KOPT-K1 (cell line): ENCODE results near the gene PLEKHM1.

ENCODE experiments used
- H3K27ac ChIP-seq: fragments of 200-600 bp; sonication (generic); 2 replicates; pipeline ENCODE4 v1.5.1; 2016; ENCODE audit warnings: antibody characterized with exemption, mild to moderate bottlenecking, low read depth, low read length; ENCODE audit not compliant: poor library complexity, severe bottlenecking
- H3K36me3 ChIP-seq: fragments of 200-600 bp; sonication (generic); 2 replicates; pipeline ENCODE4 v1.5.1; 2017; ENCODE audit warnings: antibody characterized with exemption, mild to moderate bottlenecking, low read length, moderate library complexity; ENCODE audit not compliant: insufficient read depth
- H3K9me3 ChIP-seq: fragments of 200-600 bp; sonication (generic); 2 replicates; pipeline ENCODE4 v1.5.1; 2017; ENCODE audit warnings: antibody characterized with exemption, low read length, mild to moderate bottlenecking; ENCODE audit not compliant: insufficient read depth, poor library complexity, severe bottlenecking

PLEKHM1 gene

DNA sequence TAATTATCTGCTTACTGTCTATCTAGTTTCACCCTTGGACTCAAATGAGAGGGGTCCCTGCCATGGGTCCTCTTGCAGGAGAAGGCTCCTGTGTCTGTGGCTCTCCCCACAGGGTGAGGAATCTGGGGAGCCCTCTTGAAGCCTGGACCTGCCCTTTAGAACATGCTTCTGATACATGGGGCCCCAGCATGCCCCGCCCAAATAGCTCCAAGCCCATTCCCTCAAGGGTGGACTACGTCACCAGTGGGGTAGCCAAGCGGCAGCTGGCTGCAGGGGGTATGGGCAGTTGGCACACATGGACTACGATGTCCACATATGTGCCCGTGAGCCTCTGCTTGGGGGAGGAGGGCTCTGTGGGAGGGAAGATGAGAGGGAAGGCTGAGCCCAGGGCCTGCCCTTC is 97.1 kb downstream of the PLEKHM1 start:
- no peak overlapping the region for H3K27ac ChIP-seq
- H3K9me3 ChIP-seq: no peaks in the 10 kb centered on the region
- peaks cover 53% of the 10 kb centered on the region for H3K36me3 ChIP-seq

DNA sequence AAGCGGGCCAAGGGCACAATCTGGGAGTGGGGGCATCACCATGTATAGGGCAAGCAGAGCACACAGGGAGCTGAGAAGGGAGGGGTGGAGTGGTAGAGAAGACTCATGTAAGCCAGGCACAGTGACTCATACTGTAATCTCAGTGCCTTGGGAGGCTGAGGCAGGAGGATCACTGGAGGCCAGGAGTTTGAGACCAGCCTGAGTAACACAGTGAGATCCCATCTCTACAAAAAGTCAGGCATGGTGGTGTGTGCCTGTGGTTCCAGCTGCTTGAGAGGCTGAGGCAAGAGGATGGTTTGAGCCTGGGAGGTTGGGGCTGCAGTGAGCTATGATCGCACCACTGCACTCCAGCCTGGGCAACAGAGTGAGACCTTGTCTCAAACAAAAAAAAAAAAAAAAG is 98.6 kb downstream of the PLEKHM1 start:
- H3K27ac ChIP-seq: no peak overlapping the region
- peaks cover 38% of the 10 kb centered on the region for H3K36me3 ChIP-seq
- no peaks in the 10 kb centered on the region for H3K9me3 ChIP-seq

- Histone ChIP-seq H3K36me3 (peaks cover 32% of the 10 kb centered on the region), H3K9me3 (no peaks in the 10 kb centered on the region), H3K27ac (no peak overlapping the region)
These were observed 99.2 kb downstream of the PLEKHM1 start for GRCh38 chr17:45391291-45391690.

GRCh38 chr17:45389354-45389753 is 101.2 kb downstream of the PLEKHM1 start:
- Histone ChIP-seq H3K9me3 (no peaks in the 10 kb centered on the region), H3K36me3 (peaks cover 13% of the 10 kb centered on the region), H3K27ac (peak overlapping the region; percentile 51)

DNA sequence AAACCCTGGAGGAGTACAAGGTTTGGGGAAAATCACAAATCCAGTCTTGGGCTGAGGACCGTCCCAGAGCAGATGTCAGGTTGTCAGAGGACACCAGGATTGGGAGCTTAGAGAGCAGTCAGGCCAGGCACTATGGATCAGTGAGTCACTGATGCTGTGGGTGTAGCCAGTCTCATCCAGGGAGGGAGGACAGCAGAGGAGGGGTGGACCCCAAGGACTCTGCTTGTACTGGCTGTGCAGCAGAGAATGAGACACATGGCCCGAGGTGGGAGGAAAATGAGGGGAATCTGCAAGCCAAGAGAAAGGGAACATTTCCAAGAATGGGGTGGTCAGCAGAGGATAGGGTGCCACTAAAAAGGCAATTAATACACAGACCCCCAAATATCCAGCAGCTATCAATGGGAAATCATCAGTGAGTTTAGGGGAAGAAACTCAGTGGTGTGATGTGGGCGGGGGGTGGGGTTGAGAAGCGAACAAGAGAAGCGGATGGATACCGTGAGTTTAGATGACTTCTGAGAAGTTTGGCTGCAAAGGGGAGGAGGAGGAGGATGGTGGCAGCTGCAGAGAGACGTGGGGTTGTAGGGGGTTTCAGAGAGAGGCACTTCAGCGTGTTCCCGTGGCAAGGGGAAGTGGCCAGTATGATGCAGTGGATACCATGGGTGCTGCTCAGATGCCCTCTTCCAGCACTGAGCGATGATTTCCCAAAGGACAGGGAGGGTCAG is 101.8 kb downstream of the PLEKHM1 start:
- H3K27ac ChIP-seq: peak overlapping the region; percentile 51
- peaks cover 7% of the 10 kb centered on the region for H3K36me3 ChIP-seq
- H3K9me3 ChIP-seq: no peaks in the 10 kb centered on the region

DNA sequence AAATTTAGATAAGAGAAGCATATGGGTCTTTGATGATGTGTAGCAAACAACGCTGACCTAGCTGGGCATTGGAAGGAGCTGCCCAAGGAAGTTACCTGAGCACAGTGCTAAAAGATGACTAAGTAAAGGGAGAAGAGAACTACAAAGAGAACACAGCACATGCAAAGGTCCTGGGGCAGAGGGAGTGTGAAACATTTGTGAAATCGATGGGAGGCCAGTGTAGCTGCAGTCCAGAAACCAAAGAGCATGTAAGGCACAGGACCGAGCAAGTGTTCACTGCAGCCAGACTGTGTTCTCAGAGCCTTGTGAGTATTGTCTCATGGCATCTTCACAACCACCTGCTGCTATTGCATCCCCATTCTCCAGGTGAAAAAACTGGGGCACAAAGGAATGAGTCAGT is 102.8 kb downstream of the PLEKHM1 start:
- Histone ChIP-seq H3K9me3 (no peaks in the 10 kb centered on the region), H3K36me3 (no peaks in the 10 kb centered on the region), H3K27ac (no peak overlapping the region)

DNA sequence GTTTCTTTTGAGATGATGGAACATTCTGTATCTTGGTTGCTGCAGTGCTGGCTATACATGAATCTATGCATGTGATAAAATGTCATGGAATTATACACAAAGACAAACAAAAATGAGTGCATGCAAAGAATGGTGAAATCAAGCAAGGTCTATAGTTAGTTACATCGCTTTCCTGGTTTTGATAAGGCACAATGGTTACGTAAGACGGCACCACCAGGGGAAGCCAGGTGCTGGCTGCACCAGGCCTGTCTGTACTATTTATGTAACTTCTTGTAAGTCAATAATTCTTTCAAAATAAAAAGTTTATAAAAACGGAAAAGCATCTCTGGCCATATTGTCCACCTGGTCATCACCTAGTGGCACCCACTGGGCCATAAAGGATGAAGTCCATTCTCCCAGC is 104.3 kb downstream of the PLEKHM1 start:
- H3K36me3 ChIP-seq: no peaks in the 10 kb centered on the region
- H3K27ac ChIP-seq: no peak overlapping the region
- H3K9me3 ChIP-seq: no peaks in the 10 kb centered on the region
